Stimulated activated memory B cell treated with anti-CD40 and anti-IgM and Interleukin-4, amounts not matched to agents 10 μg/mL and 1 μg/mL and 100 μg/mL, for 72 hours (primary cell): Measurements from ENCODE around the gene KATNAL1.
A peak's percentile ranks its signal among the peaks of the same experiment; 100 is the strongest.
"Not testable (repeated sequence)": the region's sequence is repeated elsewhere in the genome, so short reads cannot be mapped to it uniquely, and the experiment has no call there.

ENCODE experiments used
- ATAC-seq: fragments of 150-1000 bp; cut with Tn5 transposase; 2 replicates; pipeline ENCODE4 v1.10.0; 2021
- H3K27ac Mint-ChIP-seq: one replicate; pipeline ENCODE4 v1.8.0; 2022; ENCODE audit warnings: mild to moderate bottlenecking, mixed read lengths
- H3K27me3 Mint-ChIP-seq: one replicate; pipeline ENCODE4 v1.8.0; 2022; ENCODE audit warnings: mixed read lengths
- H3K36me3 Mint-ChIP-seq: one replicate; pipeline ENCODE4 v1.8.0; 2022; ENCODE audit warnings: mixed read lengths
- H3K4me1 Mint-ChIP-seq: one replicate; pipeline ENCODE4 v1.8.0; 2022; ENCODE audit warnings: mixed read lengths
- H3K4me3 Mint-ChIP-seq: one replicate; pipeline ENCODE4 v1.8.0; 2022; ENCODE audit warnings: mild to moderate bottlenecking, moderate library complexity, mixed read lengths
- H3K9me3 Mint-ChIP-seq: one replicate; pipeline ENCODE4 v1.8.0; 2022; ENCODE audit warnings: mixed read lengths

The KATNAL1 gene

DNA sequence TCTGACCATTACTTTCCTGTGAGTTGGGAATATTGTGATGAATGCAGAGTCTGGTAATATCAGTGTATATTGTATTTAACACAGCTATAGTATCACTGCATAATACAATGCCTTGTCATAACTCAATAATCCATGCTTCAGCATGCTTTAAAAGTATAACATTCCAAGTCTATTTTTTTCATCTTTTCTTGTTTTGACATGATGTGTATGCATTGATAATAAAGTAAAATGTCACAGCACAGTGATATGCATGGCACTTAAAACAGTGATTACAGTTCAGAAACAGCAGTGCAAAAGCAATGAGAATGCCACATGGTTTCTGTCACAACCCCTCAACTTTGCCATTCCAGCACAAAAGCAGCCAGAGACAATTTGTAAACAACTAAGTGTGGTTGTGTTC is 17.8 kb downstream of the KATNAL1 start:
- H3K4me3 Mint-ChIP-seq: no peak overlapping the region
- H3K4me1 Mint-ChIP-seq: peaks cover 29% of the 10 kb centered on the region
- H3K27ac Mint-ChIP-seq: no peak overlapping the region
- H3K9me3 Mint-ChIP-seq: peaks cover 6% of the 10 kb centered on the region
- no peaks in the 10 kb centered on the region for H3K27me3 Mint-ChIP-seq
- peaks cover 20% of the 10 kb centered on the region for H3K36me3 Mint-ChIP-seq
- no peak for ATAC-seq

DNA sequence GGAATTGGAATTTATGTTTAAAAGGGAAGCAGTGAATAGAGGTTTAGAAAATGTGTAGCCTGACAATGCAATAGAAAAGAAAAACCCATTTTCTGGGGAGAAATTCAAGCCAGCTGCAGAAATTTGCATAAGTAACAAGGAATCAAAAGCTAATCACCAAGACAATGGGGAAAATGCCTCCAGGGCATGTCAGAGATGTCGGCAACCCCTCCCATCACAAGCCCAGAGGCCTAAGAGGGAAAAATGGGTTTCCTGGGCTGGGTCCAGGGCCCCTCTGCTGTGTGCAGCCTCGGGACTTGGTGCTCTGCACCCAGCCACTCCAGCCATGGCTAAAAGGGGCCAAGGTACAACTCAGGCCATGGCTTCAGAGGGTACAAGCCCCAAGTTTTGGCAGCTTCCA is 21.3 kb downstream of the KATNAL1 start:
- not testable (repeated sequence) for H3K9me3 Mint-ChIP-seq, ATAC-seq, H3K27ac Mint-ChIP-seq, H3K27me3 Mint-ChIP-seq, H3K4me3 Mint-ChIP-seq, H3K4me1 Mint-ChIP-seq
- peaks cover 22% of the 10 kb centered on the region for H3K36me3 Mint-ChIP-seq

DNA sequence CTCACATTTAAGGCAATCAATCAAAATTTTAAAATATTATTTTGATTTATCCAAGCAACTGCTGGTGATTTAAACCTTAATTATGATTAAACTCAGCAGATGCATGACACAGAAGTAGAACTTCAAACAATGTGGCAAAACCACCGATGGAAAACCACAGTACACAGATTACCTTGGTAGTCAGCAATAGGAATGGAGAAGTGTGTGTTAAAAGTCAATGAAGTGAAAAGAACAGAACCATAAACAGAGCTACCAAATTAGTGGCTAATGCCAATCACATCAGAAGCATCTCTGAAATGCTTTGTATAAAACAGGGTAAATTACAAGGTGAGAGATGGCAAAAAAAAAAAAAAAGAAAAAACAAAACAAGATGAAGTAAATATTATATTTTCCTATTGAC is 31.2 kb downstream of the KATNAL1 start:
- Mint-ChIP-seq H3K4me3 (no peak overlapping the region), H3K9me3 (no peaks in the 10 kb centered on the region), H3K27me3 (no peaks in the 10 kb centered on the region), H3K27ac (no peak overlapping the region), H3K36me3 (peaks cover 37% of the 10 kb centered on the region), H3K4me1 (peaks cover 7% of the 10 kb centered on the region)
- ATAC-seq: peak; percentile 83

DNA sequence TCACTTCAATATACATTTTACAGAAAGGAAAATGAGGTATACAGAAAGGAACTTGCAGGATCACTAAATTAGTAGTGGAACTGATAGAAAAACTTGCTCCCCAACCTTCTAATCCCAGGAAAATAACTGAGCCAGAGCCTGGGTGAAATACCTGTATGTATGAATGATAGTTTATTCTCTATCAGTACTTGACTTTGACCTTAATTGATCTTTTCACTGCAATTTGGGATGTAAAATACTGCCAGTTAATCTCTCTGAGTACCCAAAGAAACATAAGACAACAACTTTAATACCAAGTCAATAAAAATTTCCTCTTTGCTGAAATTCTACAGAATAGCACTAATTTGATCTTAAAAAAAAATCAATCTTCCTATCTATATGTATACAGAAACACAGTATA is 33.3 kb downstream of the KATNAL1 start:
- Mint-ChIP-seq H3K4me1 (peaks cover 7% of the 10 kb centered on the region), H3K36me3 (peaks cover 34% of the 10 kb centered on the region), H3K27ac (no peak overlapping the region), H3K4me3 (no peak overlapping the region), H3K9me3 (no peaks in the 10 kb centered on the region), H3K27me3 (no peaks in the 10 kb centered on the region)
- ATAC-seq: no peak

DNA sequence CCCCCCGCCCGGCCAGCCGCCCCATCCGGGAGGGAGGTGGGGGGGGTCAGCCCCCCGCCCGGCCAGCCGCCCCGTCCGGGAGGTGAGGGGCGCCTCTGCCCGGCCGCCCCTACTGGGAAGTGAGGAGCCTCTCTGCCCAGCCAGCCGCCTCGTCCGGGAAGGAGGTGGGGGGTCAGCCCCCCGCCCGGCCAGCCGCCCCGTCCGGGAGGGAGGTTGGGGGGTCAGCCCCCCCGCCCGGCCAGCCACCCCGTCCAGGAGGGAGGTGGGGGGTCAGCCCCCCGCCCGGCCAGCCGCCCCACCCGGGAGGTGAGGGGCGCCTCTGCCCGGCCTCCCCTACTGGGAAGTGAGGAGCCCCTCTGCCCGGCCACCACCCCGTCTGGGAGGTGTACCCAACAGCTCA is 37.3 kb downstream of the KATNAL1 start:
- H3K27ac Mint-ChIP-seq, H3K4me1 Mint-ChIP-seq, H3K27me3 Mint-ChIP-seq, ATAC-seq, H3K4me3 Mint-ChIP-seq, H3K9me3 Mint-ChIP-seq: not testable (repeated sequence)
- peaks cover 28% of the 10 kb centered on the region for H3K36me3 Mint-ChIP-seq

DNA sequence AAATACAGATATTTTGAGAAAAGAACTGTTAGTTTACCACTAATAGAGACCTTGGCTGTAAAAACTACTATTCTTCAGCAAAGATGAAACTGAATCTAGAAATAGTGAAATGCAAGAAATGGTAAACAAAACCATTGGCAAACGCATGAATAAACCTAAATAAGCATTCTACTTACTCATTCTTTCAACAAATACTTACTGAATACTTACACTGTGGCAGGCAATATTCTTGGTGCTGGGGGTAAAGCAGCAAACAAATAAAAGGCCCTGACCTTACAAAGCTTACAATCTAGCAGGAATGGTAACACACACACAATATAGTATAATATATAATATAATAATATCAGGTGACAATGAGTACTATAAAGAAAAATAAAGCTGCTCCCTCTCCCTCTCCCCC is 38.7 kb downstream of the KATNAL1 start:
- no peaks in the 10 kb centered on the region for H3K27me3 Mint-ChIP-seq
- H3K4me1 Mint-ChIP-seq: no peaks in the 10 kb centered on the region
- H3K27ac Mint-ChIP-seq: no peak overlapping the region
- ATAC-seq: no peak
- no peaks in the 10 kb centered on the region for H3K9me3 Mint-ChIP-seq
- no peak overlapping the region for H3K4me3 Mint-ChIP-seq
- H3K36me3 Mint-ChIP-seq: peaks cover 17% of the 10 kb centered on the region

DNA sequence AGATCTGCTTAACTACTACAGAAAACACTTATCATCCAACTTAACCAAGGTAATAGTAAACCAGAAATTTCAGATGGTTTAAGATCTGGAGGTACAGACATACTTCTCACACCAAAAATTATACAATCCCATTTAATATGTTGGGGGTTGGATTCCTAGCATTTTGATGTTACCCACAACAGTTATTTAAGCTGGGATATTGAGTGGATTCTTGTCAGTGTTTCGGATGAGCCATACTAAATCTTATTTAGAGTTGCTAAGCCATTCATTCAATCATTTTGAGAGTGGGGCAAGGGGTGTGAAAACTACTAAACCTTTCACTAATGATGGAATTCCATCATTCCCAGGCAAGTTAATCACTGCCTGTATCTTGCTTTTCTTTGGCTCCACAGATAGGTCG is 40.6 kb downstream of the KATNAL1 start:
- H3K4me3 Mint-ChIP-seq: no peak overlapping the region
- no peaks in the 10 kb centered on the region for H3K27me3 Mint-ChIP-seq
- H3K9me3 Mint-ChIP-seq: no peaks in the 10 kb centered on the region
- no peaks in the 10 kb centered on the region for H3K4me1 Mint-ChIP-seq
- peaks cover 8% of the 10 kb centered on the region for H3K36me3 Mint-ChIP-seq
- no peak overlapping the region for H3K27ac Mint-ChIP-seq
- no peak for ATAC-seq

DNA sequence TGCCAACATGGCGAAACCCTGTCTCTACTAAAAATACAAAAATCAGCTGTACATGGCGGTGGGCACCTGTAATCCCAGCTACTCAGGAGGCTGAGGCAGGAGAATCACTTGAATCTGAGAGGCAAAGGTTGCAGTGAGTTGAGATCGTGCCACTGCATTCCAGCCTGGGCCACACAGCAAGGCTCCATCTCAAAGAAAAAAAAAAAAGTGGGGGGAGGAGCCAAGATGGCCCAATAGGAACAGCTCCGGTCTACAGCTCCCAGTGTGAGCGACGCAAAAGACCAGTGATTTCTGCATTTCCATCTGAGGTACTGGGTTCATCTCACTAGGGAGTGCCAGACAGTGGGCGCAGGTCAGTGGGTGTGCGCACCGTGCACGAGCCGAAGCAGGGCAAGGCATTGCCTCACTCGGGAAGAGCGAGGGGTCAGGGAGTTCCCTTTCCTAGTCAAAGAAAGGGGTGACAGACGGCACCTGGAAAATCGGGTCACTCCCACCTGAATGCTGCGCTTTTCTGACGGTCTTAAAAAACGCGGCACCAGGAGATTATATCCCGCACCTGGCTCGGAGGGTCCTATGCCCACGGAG is 48.1 kb downstream of the KATNAL1 start:
- not testable (repeated sequence) for H3K36me3 Mint-ChIP-seq, H3K27ac Mint-ChIP-seq, H3K9me3 Mint-ChIP-seq, H3K27me3 Mint-ChIP-seq, ATAC-seq, H3K4me3 Mint-ChIP-seq
- peaks cover 13% of the 10 kb centered on the region for H3K4me1 Mint-ChIP-seq

DNA sequence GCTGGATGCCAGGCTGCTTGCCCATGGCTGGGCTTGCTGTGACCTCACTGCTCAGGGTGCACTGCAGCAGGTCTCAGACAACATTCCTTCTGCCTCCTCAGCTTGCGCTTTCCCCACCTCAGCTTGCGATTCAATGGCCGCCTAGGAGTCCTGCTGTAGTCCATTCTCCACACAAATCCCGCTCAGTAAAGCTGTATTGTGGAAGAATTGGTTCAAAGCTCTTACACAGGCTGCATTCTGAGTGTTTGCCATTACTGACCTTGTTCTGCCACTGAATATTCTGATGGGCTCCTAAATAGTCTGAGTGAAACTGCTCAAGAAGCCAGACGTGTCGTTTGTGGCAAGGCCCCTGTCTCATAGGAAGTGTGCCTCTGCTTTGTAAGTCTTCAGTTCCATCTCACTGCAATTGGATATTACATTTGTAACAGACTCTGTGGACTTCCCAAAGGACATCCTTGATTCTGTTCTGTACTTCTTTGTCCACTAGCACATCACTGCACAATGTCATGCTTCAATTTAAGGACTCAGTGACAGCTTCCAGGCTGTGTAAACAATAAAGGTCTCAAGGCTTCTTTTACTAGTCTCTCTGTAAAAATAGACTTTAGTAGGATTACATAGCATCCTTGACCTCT is 49.8 kb downstream of the KATNAL1 start:
- H3K4me3 Mint-ChIP-seq: no peak overlapping the region
- H3K4me1 Mint-ChIP-seq: peaks cover 13% of the 10 kb centered on the region

DNA sequence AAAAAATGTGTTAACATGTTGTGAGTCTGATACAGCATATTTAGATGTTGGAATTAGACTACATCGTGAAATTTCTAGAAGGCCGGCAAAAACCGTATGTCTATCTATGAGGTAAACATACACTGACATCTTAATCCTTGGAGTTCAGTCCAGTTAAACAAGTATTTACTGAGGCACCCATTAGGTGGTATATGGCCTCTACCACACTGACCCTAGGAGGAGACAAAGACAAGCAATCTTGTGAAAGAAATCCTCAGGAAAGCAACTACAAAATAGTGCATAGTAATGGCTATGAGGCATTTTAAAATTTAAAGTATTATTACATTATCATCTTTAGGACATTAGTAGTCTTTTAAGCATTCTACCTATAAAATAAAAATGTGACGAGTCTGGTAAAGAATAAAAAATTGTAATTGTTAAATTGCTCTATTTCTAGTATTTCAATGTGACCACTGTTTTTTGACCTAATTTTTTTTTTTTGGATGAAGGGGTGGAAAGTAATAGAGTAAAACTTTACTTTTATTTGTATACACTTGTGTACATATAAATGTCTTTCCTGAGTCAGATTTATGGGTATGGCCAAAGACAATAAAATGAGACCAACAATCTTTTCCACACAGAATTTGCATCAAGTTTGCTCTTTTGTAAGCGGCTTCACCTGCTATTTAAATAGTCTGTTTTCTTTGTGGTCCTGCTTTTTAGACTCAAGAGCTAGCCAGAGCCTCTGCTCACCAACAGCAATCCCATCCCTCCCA is 50.5 kb downstream of the KATNAL1 start:
- H3K36me3 Mint-ChIP-seq: peaks cover 6% of the 10 kb centered on the region
- H3K9me3 Mint-ChIP-seq: no peaks in the 10 kb centered on the region
- no peak for ATAC-seq
- H3K4me1 Mint-ChIP-seq: peaks cover 13% of the 10 kb centered on the region
- no peaks in the 10 kb centered on the region for H3K27me3 Mint-ChIP-seq
- H3K27ac Mint-ChIP-seq: peak overlapping the region; percentile 8
- no peak overlapping the region for H3K4me3 Mint-ChIP-seq

More for the DNA sequence above, 49.8 kb downstream of the KATNAL1 start:
- no peak for ATAC-seq
- Mint-ChIP-seq H3K36me3 (peaks cover 6% of the 10 kb centered on the region), H3K27ac (peak overlapping the region; percentile 8), H3K9me3 (no peaks in the 10 kb centered on the region), H3K27me3 (no peaks in the 10 kb centered on the region)

DNA sequence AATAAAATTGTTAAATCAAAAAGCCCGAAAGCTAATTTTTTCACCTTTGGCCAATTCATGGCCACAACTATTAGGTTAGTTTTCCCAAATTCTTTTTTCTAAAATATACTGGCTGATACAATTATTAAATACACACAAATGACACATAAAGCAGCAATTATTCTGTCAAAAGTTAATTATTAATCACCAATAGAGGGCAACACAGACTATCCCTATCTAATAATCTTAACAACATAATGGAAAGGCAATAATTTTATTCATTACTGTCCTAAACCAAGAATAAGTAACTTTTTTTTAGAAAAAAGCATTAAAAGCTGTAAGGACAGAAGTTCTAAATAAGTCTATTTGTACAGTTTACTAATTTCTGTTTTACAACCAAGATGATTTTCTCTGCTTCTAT is 51.7 kb downstream of the KATNAL1 start:
- Mint-ChIP-seq H3K4me3 (no peak overlapping the region), H3K9me3 (no peaks in the 10 kb centered on the region), H3K36me3 (peaks cover 11% of the 10 kb centered on the region), H3K4me1 (peaks cover 13% of the 10 kb centered on the region), H3K27ac (no peak overlapping the region), H3K27me3 (no peaks in the 10 kb centered on the region)
- no peak for ATAC-seq

DNA sequence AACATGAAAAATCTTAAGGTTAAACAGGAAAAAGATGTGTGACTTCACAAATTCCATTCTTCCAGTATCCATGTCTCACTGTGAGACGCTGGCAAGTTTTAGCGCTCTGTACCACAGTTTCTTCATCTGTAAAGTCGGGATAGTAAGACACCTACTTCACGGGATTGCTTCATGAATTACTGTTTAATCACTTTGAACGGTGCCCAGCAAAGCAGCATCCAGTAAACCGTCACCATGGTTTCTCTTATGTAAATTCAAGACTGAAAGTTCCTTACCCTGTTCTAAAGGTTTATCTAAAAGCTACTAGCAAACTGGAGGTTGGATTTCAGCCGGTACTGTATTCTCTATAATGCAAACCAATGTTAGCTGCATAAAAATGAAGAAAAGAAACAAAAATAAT is 53.5 kb downstream of the KATNAL1 start:
- Mint-ChIP-seq H3K9me3 (no peaks in the 10 kb centered on the region), H3K4me3 (peak overlapping the region; percentile 39), H3K4me1 (peaks cover 8% of the 10 kb centered on the region), H3K27ac (no peak overlapping the region), H3K27me3 (no peaks in the 10 kb centered on the region), H3K36me3 (peaks cover 11% of the 10 kb centered on the region)
- ATAC-seq: no peak

DNA sequence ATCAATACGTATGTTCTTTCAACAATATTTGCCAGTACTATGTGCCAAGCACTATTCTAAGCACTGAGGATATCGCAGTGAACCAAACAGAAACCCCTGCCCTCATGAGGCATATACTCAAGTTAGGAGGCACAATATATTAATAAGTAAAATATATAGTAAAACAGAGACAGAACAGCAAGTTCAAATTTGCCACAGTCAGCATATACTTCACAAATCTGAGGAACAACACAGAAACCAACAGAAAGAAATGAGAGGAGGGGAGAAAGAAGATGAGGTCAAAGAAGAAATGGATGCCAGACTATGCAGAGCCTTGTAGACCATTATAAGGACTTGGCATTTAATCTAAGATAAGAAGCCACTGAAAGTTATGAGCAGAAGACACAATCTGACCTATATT is 59.9 kb downstream of the KATNAL1 start:
- Mint-ChIP-seq H3K27me3 (no peaks in the 10 kb centered on the region), H3K4me3 (no peak overlapping the region), H3K27ac (no peak overlapping the region), H3K9me3 (no peaks in the 10 kb centered on the region), H3K36me3 (peaks cover 37% of the 10 kb centered on the region), H3K4me1 (no peaks in the 10 kb centered on the region)
- ATAC-seq: no peak

DNA sequence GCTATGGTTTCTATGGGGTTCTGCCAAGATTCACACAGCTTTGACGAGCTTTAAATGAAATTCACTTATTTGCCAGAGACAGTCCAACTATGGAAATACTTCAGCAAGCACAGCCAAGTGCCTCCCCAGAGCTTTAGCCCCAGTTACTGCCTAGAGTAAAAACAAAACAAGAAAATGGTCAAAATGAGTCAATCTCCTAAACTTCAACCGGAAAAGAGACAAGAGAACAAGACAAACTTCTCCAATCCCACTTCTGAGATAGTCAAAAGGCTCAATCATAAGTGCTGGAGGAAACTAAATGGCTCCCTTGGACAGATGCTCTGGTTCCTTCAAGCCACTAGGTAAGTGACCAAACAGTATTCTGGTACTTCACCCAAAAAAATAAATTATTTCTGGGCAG is 65.8 kb downstream of the KATNAL1 start:
- peaks cover 37% of the 10 kb centered on the region for H3K36me3 Mint-ChIP-seq
- no peak overlapping the region for H3K27ac Mint-ChIP-seq
- no peak for ATAC-seq
- no peaks in the 10 kb centered on the region for H3K9me3 Mint-ChIP-seq
- no peaks in the 10 kb centered on the region for H3K4me1 Mint-ChIP-seq
- no peak overlapping the region for H3K4me3 Mint-ChIP-seq
- no peaks in the 10 kb centered on the region for H3K27me3 Mint-ChIP-seq

DNA sequence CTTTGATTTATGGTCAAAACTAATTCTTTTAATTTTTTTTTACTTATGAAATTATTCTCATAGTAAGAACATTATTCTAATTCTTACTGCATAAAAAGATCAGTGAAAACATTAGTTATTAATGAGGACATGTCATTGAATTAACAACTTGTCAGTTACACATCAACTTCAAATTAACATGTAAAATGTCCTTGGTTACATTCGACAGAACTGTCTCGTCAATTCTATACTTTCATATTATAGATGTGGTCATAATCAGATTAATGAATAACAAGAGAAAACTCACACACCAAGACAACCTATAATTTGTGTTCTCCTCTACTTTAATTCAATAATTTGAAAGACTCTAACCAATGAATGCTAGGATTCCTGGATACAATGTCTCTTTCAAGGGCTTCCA is 66.7 kb downstream of the KATNAL1 start:
- no peak overlapping the region for H3K4me3 Mint-ChIP-seq
- no peaks in the 10 kb centered on the region for H3K27me3 Mint-ChIP-seq
- no peak overlapping the region for H3K27ac Mint-ChIP-seq
- H3K36me3 Mint-ChIP-seq: peaks cover 30% of the 10 kb centered on the region
- H3K4me1 Mint-ChIP-seq: no peaks in the 10 kb centered on the region
- no peaks in the 10 kb centered on the region for H3K9me3 Mint-ChIP-seq
- no peak for ATAC-seq

DNA sequence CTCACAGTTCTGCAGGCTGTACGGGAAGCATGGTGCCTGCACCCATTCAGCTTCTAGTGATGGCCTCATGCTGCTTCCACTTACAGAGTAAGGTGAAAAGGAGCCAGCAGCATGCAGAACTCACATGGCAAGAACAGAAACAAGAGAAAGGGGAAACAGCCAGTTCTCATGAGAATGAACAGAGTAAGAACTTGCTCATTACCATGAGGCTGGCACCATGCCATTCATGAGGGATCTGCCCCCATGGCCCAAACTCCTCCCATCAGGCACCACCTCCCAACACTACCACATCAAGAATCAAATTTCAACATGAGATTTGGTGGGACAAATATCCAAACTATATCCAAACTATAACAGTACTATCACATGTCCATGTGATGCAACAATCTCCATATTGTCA is 72.1 kb downstream of the KATNAL1 start:
- Mint-ChIP-seq H3K4me3 (no peak overlapping the region), H3K4me1 (no peaks in the 10 kb centered on the region), H3K36me3 (peaks cover 10% of the 10 kb centered on the region), H3K27me3 (no peaks in the 10 kb centered on the region), H3K27ac (no peak overlapping the region), H3K9me3 (no peaks in the 10 kb centered on the region)
- ATAC-seq: no peak
